Coronary artery (tissue), 2 donors: Measurements from ENCODE around the gene SLC5A3.

ENCODE experiments used
- DNase-seq: peaks from one replicate; pipeline ENCODE4 v3.0.0-alpha.2; 2017; ENCODE audit warnings: low spot score
- H3K27ac ChIP-seq, 2 donors: fragments of 200-600 bp; sonication (generic); one replicate each; pipeline ENCODE4 v1.5.1; 2016 to 2019
- H3K4me3 ChIP-seq: fragments of 200-600 bp; sonication (generic); 2 replicates; pipeline ENCODE4 v1.5.1; 2016; ENCODE audit warnings: mild to moderate bottlenecking, moderate library complexity
- CTCF ChIP-seq: fragments of 200-600 bp; sonication (generic); IDR thresholded peaks from one replicate; pipeline ENCODE4 v1.5.1; 2019; ENCODE audit warnings: antibody characterized with exemption

Gene SLC5A3

GRCh38 chr21:34076835-34077234 is 3.5 kb downstream of the SLC5A3 start:
- TF ChIP-seq CTCF, result no peak
- no peak for DNase-seq
- Histone ChIP-seq H3K27ac (no peak overlapping the region), H3K4me3 (peak overlapping the region; percentile 89)

DNA sequence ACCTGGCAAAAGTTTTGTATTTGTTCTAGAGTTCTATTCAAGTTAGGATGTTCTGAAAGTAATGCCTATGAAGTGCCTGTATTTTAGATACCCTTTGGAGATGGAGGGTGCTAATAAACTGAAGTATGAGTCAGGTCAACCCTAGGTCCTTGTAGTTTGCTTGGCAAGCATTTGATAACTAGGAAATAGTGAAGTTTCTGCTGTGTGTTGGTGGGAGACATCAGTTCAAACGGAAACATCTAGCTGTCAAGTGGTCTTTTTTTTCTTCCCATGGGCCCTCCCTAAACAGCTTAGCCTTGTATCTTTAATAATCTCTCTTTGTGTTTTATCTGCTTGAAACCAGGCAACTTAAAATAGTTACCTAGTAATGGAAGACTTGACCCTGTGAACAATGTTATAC is 4.5 kb downstream of the SLC5A3 start:
- no peak for DNase-seq
- TF ChIP-seq CTCF, result no peak
- Histone ChIP-seq H3K27ac (no peak overlapping the region), H3K4me3 (no peak overlapping the region)

DNA sequence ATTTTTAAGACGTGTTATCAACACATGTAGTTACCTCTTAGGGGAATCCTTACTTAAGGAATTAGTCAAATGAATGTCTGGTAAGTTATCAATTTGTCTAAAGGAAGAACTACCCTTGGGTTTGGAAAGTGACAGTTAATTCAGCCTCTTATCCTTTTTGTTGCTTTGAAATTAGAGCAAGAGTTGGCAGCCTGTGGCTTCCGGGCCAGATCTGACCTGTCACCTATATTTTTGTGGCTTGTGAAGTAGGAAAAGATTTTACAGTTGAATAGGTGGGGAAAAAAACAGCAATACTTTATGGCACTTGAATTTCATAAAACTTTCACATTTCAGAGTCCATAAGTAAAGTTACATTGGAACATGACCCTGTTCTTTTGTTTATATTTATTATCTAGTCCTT is 5.5 kb downstream of the SLC5A3 start:
- Histone ChIP-seq H3K4me3 (no peak overlapping the region), H3K27ac (no peak overlapping the region)
- TF ChIP-seq CTCF, result no peak
- no peak for DNase-seq

GRCh38 chr21:34080710-34081109 is 7.3 kb downstream of the SLC5A3 start:
- H3K27ac ChIP-seq, result no peak overlapping the region
- H3K4me3 ChIP-seq, result peak overlapping the region; percentile 6
- TF ChIP-seq CTCF, result no peak
- no peak for DNase-seq

DNA sequence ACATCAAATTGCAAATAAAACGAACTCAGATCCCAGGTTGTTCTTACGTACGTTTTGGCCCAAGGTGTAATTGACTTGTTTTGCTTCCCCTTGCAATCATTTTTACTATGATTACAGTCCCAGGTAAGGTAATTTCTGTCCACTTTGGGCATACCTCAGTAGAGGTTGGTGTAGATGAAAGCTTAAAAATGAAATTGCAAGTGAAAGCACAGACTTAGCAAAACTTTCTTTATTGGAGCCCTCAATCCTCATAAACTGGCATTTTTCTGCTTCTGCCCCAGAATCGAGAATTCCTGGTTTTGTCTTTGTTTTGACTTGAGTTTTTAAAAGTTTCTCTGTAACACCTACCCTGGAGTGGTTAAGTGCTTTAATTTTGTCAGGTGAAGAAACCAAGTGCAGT is 9.4 kb downstream of the SLC5A3 start:
- Histone ChIP-seq H3K27ac (no peak overlapping the region), H3K4me3 (no peak overlapping the region)
- no peak for DNase-seq
- no peak for TF ChIP-seq CTCF

GRCh38 chr21:34083357-34083756 is 10.0 kb downstream of the SLC5A3 start:
- H3K27ac ChIP-seq, result no peak overlapping the region
- no peak for DNase-seq
- TF ChIP-seq CTCF, result no peak
- no peak overlapping the region for H3K4me3 ChIP-seq

- no peak overlapping the region for H3K27ac ChIP-seq
- no peak overlapping the region for H3K4me3 ChIP-seq
- no peak for DNase-seq
- no peak for TF ChIP-seq CTCF
Observed at GRCh38 chr21:34085129-34085528, 11.8 kb downstream of the SLC5A3 start.
